ENCODE measurements around the gene FHIT.
A peak's percentile ranks its signal among the peaks of the same experiment; 100 is the strongest.

The FHIT gene

GRCh38 chr3:61251174-61251972, at the start of gene FHIT:
Gene FHIT, minus strand, starts transcription at chr3:61251452.
- DNase-seq (ENCODE audit: low read depth in 3 of 3): peak; percentile 83 to 93 (median 85)

- DNase-seq (ENCODE audit: low read depth in 3 of 3): no peak
These were observed 49.5 kb upstream of the FHIT start for GRCh38 chr3:61300786-61301185.

- no peak for DNase-seq (ENCODE audit: low read depth in 3 of 3)
These were observed 48.7 kb upstream of the FHIT start for GRCh38 chr3:61300006-61300380.

GRCh38 chr3:61299343-61300005, 48.2 kb upstream of the FHIT start:
- no peak for DNase-seq (ENCODE audit: low read depth in 3 of 3)

GRCh38 chr3:61297821-61298220, 46.6 kb upstream of the FHIT start:
- DNase-seq (ENCODE audit: low read depth in 3 of 3): no peak

- no peak for DNase-seq (ENCODE audit: low read depth in 3 of 3)
These were observed 37.2 kb upstream of the FHIT start for GRCh38 chr3:61288446-61288845.

- no peak for DNase-seq (ENCODE audit: low read depth in 3 of 3)
These were observed 32.6 kb upstream of the FHIT start for GRCh38 chr3:61283876-61284275.

- no peak for DNase-seq (ENCODE audit: low read depth in 3 of 3)
These were observed 27.5 kb upstream of the FHIT start for GRCh38 chr3:61278713-61279112.

- no peak for DNase-seq (ENCODE audit: low read depth in 3 of 3)
These were observed 26.2 kb upstream of the FHIT start for GRCh38 chr3:61277411-61277810.

GRCh38 chr3:61269435-61269834, 18.2 kb upstream of the FHIT start:
- no peak for DNase-seq (ENCODE audit: low read depth in 3 of 3)

GRCh38 chr3:61268644-61269043, 17.4 kb upstream of the FHIT start:
- no peak for DNase-seq (ENCODE audit: low read depth in 3 of 3)

GRCh38 chr3:61264281-61264680, 13.0 kb upstream of the FHIT start:
- DNase-seq (ENCODE audit: low read depth in 3 of 3): no peak

- no peak for DNase-seq (ENCODE audit: low read depth in 3 of 3)
These were observed 5.9 kb upstream of the FHIT start for GRCh38 chr3:61257148-61257547.

- DNase-seq (ENCODE audit: low read depth in 3 of 3): no peak
These were observed 2.5 kb upstream of the FHIT start for GRCh38 chr3:61253756-61254155.

- no peak for DNase-seq (ENCODE audit: low read depth in 3 of 3)
These were observed 1.6 kb upstream of the FHIT start for GRCh38 chr3:61252836-61253235.

GRCh38 chr3:61250784-61251173, 473 bp downstream of the FHIT start:
- DNase-seq (ENCODE audit: low read depth in 3 of 3): peak in 2 of 3 experiments; percentile 1 to 2

GRCh38 chr3:61248496-61248895, 2.8 kb downstream of the FHIT start:
- DNase-seq (ENCODE audit: low read depth in 3 of 3): no peak

- no peak for DNase-seq (ENCODE audit: low read depth in 3 of 3)
These were observed 4.1 kb downstream of the FHIT start for GRCh38 chr3:61247191-61247590.

- DNase-seq (ENCODE audit: low read depth in 3 of 3): no peak
These were observed 11.4 kb downstream of the FHIT start for GRCh38 chr3:61239871-61240270.

GRCh38 chr3:61237858-61238257, 13.4 kb downstream of the FHIT start:
- DNase-seq (ENCODE audit: low read depth in 3 of 3): no peak

- DNase-seq (ENCODE audit: low read depth in 3 of 3): no peak
These were observed 14.7 kb downstream of the FHIT start for GRCh38 chr3:61236556-61236955.

GRCh38 chr3:61233746-61234145, 17.5 kb downstream of the FHIT start:
- DNase-seq (ENCODE audit: low read depth in 3 of 3): no peak

- no peak for DNase-seq (ENCODE audit: low read depth in 3 of 3)
These were observed 19.6 kb downstream of the FHIT start for GRCh38 chr3:61231693-61232092.
